Measurements from ENCODE around the gene WBP2. TPM values are rescaled to one million over a fixed set of nuclear protein-coding genes. Genes with fewer than 3 reads are reported as not detected.
"Not testable (repeated sequence)": the region's sequence is repeated elsewhere in the genome, so short reads cannot be mapped to it uniquely, and the experiment has no call there.

The WBP2 gene
- total RNA-seq, 1 donor from 2014 or later, result 57.5 TPM

- ATAC-seq, result peak; percentile 67
Observed at GRCh38 chr17:75812096-75813013, 42.8 kb downstream of the WBP2 start.

GRCh38 chr17:75811174-75811573 is 44.0 kb downstream of the WBP2 start:
- ATAC-seq, result no peak

DNA sequence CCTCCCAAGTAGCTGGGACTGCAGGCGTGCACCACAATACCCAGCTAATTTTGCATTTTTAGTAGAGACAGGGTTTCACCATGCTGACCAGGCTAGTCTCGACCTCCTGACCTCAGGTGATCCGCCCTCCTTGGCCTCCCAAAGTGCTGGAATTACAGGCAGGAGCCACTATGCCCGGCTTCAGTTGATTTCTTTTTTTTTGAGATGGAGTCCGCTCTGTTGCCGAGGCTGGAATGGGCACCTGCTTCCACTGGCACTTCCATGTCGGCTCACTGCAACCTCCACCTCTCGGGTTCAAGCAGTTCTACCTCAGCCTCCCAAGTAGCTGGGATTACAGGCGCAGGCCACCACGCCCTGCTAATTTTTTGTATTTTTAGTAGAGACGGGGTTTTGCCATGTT is 44.4 kb downstream of the WBP2 start:
- not testable (repeated sequence) for ATAC-seq

DNA sequence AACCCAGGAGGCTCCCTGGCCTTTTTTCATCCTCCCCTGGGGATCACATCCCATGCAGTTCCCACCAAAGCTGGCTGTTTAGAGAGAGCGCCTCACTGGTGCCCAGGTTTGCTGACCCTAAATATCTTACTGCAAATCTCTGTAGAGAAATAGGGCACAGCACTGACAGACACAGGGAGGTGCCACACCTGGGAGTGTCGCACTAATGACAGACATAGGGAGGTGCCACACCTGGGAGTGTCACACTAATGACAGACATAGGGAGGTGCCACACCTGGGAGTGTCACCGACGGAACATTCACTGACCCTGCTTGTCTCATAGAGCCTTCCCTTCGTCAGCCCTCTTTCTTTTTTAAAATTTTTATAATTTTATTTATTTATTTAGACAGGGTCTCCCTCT is 44.9 kb downstream of the WBP2 start:
- ATAC-seq, result peak; percentile 75

DNA sequence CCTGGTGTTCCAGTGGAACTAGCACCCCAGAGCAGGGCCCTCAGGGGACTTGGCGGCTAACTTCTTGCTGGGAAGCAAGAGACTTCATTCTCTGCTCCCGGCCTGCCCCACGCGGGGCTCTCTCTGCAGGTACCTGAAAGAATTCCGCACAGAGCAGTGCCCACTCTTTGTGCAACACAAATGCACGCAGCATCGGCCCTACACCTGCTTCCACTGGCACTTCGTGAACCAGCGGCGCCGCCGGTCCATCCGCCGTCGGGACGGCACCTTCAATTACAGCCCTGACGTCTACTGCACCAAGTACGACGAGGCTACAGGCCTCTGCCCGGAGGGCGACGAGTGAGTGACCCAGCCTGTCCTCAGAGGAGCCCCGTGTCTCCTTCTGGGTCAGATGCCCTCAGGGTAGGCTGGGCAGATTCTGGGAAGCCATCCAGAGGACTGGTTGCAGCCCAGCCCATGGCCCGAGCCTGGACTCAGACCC is 45.5 kb downstream of the WBP2 start:
- no peak for ATAC-seq

DNA sequence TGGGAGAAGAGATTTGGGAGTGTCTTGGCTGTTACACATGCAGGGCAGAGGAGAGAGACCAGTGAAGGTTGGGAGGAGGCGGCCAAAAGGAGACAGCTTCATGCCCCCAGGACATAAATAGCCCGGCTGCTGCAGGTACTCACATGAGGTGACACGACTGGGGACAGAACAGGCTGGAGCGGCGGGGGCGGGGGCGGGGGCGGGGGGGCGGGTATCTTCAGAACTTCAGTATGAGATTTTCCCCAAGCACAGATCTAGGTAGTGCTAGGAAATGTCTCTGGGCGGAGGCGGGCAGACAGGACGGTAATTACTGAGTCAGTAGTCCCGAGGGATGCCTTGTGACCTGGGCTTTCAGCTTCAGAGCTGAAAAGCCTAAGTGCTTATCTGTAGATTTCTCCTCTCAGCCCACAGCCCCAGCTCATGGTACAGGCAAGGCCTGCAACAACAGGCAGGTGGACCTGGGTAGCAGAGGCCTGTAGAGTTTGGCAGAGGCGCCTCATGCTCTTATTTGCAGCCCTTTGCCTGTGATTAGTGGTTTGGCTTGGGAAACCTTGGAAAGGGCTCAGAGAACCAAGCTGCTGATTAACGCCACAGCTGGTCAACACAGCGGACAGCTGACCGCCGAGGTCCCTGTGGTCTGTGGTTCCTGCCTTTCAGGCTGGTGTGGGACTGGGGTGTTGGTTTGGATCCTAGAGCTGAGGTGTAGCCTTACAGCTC is 46.1 kb downstream of the WBP2 start:
- ATAC-seq, result peak; percentile 60

DNA sequence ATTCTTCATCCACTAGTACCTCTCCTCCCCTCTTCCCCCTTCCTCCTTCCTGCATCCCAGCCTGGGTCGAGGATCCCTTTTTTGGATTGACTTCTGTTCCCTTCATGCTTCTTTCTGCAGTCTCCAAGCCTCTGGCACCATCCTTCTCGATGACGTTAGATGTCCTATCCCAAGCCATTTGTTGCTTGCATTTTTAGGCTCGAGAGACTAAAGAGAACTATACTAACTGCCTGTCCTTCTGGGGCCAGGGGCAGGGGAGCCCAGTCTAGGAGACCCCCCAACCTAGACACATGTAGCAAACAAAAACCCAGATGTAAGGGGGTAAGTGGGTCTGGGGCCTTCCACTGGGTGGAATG is 46.6 kb downstream of the WBP2 start:
- no peak for ATAC-seq

GRCh38 chr17:75807861-75808260 is 47.3 kb downstream of the WBP2 start:
- ATAC-seq, result peak; percentile 26

- ATAC-seq, result no peak
Observed at GRCh38 chr17:75806822-75807500, 48.2 kb downstream of the WBP2 start.

DNA sequence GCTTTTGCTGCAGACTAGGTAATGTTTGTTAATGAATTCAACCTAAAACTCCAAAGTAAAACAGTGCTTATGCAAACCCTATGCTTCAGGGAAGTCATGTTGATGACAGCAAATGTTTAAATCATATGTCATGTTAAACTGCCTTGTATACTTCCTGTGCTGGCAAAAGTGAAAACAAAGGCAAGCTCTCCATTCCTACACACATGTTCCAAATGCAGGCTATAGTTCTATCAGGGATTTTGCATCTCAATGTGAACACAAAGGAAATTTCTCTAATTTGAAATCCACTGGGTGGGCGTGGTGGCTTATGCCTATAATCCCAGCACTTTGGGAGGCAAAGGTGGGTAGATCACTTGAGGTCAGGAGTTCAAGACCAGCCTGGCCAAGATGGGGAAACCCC is 51.3 kb downstream of the WBP2 start:
- no peak for ATAC-seq

DNA sequence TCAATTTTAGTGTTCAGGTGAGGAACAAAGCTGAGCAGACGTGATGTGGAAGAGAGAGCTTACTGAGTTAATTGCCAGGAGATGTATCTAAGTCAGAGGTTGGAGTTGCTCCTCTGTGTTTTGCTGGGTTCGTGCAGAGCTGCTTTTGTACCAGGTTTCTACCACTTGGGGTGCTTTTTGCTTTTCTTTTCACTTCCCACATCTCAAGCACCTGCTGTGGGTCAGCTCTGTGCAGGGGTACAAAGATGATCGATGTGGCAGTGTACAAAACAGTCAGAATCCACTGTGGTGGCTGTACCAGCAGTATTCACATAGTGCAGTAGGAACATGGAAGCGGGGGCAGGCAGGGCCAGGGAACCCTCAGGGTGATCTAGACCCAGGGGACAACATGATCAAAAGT is 55.7 kb downstream of the WBP2 start:
- peak; percentile 27 for ATAC-seq

DNA sequence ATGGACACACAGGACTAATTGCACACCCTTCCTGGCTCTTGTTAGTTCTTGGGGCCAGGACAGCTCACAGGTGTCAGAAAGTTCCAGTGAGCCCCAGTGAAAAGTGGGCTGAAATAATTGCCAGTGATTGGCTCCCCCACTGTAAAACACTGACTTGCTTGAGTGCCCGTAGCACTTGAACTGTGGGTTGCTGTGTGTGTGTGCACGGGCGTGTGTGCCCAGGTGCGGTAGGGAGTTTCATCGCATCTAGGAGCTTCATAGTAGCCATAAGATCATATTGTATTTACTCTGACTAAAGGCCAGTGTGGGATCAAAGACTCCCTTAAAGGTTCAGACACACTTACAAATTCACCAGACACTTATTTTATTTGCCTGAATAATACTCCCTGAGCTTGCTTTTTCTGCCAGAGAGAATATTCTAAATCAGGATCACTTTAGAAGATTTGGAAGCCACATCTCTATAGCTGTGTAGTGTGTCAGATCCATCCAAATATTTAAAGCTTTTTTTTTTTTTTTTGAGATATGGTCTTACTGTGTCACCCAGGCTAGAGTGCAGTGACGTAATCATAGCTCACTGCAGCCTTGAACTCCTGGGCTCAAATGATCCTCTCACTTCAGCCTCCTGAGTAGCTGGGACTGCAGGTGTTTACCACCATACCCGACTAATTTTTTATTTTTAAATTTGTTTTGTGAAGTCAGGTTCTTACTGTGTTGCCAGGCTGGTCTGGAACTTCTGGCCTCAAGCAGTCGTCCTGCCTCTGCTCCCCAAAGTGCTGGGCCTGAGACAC is 59.1 kb downstream of the WBP2 start:
- no peak for ATAC-seq

Other genes starting within 250 kb of the WBP2 start
- 10.1 TPM for gene SMIM5, start 221.9 kb downstream of the WBP2 start, total RNA-seq
- 36.6 TPM for gene RECQL5, start 188.2 kb downstream of the WBP2 start, total RNA-seq
- gene SAP30BP, start 188.0 kb downstream of the WBP2 start, total RNA-seq, result 46.3 TPM
- gene ITGB4, start 133.9 kb downstream of the WBP2 start, total RNA-seq, result 134 TPM
- gene GALK1, start 90.1 kb downstream of the WBP2 start, total RNA-seq, result 29.1 TPM
- gene UNK, start 70.5 kb downstream of the WBP2 start, total RNA-seq, result 17.3 TPM
- gene UNC13D, start 10.9 kb downstream of the WBP2 start, total RNA-seq, result 26.0 TPM
- 23.4 TPM for gene TRIM47, start 23.2 kb upstream of the WBP2 start, total RNA-seq
- 10.6 TPM for gene TRIM65, start 41.6 kb upstream of the WBP2 start, total RNA-seq
- gene MRPL38, start 49.5 kb upstream of the WBP2 start, total RNA-seq, result 81.8 TPM
- gene FBF1, start 85.7 kb upstream of the WBP2 start, total RNA-seq, result 7.8 TPM
- gene ACOX1, start 123.8 kb upstream of the WBP2 start, total RNA-seq, result 66.0 TPM
- 25.5 TPM for gene TEN1, start 123.9 kb upstream of the WBP2 start, total RNA-seq
- 4.1 TPM for gene CDK3, start 145.5 kb upstream of the WBP2 start, total RNA-seq
- 175 TPM for gene EVPL, start 172.0 kb upstream of the WBP2 start, total RNA-seq
- gene SRP68, start 217.2 kb upstream of the WBP2 start, total RNA-seq, result 71.5 TPM
- gene GALR2, start 219.4 kb upstream of the WBP2 start, total RNA-seq, result 0.44 TPM
- gene ZACN, start 223.8 kb upstream of the WBP2 start, total RNA-seq, result not detected
- gene EXOC7, start 248.5 kb upstream of the WBP2 start, total RNA-seq, result 91.1 TPM